Measurements from ENCODE around the gene LRBA. TPM values are rescaled to one million over a fixed set of nuclear protein-coding genes. Genes with fewer than 3 reads are reported as not detected.

LRBA gene
- total and polyA plus RNA-seq, 4 experiments from 2014 or later, result 17.1 to 64.5 (median 45.4) TPM

DNA sequence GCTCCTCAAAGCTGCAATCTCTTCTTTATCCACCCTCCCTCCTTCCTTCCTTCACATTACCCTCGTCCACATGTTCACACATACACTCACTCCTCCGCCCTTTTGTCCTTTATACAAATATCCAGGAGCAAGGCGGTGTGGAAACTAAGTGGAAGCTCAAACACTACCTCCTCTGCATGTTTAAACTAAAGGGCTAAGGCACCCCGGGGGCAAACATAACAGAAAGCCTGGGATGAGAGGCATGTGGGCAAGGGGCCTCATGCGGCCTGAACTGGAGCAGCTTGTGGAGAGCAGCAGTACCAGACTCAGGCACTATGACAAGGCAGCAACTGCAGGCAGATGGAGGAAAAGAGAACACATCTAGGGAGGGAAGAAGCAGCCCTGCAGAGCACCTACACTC is 423.7 kb downstream of the LRBA start:
- peak overlapping the region in 1 of 7 donors; percentile 20 for H3K27ac Mint-ChIP-seq
- intact Hi-C loops (cut with micrococcal nuclease), result no loop called here

GRCh38 chr4:150590631-150591030 is 424.5 kb downstream of the LRBA start:
- Mint-ChIP-seq H3K9me3 (no peaks in the 10 kb centered on the region), H3K4me3 (no peak overlapping the region), H3K27me3 (no peaks in the 10 kb centered on the region), H3K27ac (peak overlapping the region in 1 of 7 donors; percentile 70), H3K36me3 (peaks cover 36 to 38% of the 10 kb centered on the region in 2 donors), H3K4me1 (peaks cover 0 to 4% (median 0%) of the 10 kb centered on the region in 4 donors)
- Histone ChIP-seq H3K9me3 (ENCODE audit: control insufficient read depth in 1 of 2, low read length in 2 of 2) (no peaks in the 10 kb centered on the region), H3K27me3 (ENCODE audit: insufficient read depth, low read length) (no peaks in the 10 kb centered on the region), H3K4me3 (ENCODE audit: low read length in 2 of 2) (no peak overlapping the region), H3K27ac (ENCODE audit: low read depth, low read length) (no peak overlapping the region), H3K36me3 (ENCODE audit: insufficient read depth, low read length) (no peaks in the 10 kb centered on the region), H3K4me1 (ENCODE audit: insufficient read depth, low read length) (no peaks in the 10 kb centered on the region)
- POLR2A ChIA-PET (ENCODE audit: partially characterized antibody), result no interaction called here
- CTCF ChIA-PET (ENCODE audit: partially characterized antibody), result no interaction called here
- DNase-seq, result no peak
- intact Hi-C loops (cut with micrococcal nuclease), result no loop called here

More for the DNA sequence above, 423.7 kb downstream of the LRBA start:
- Histone ChIP-seq H3K4me3 (ENCODE audit: low read length in 2 of 2) (no peak overlapping the region), H3K4me1 (ENCODE audit: insufficient read depth, low read length) (no peaks in the 10 kb centered on the region), H3K9me3 (ENCODE audit: control insufficient read depth in 1 of 2, low read length in 2 of 2) (no peaks in the 10 kb centered on the region), H3K27ac (ENCODE audit: low read depth, low read length) (no peak overlapping the region), H3K36me3 (ENCODE audit: insufficient read depth, low read length) (no peaks in the 10 kb centered on the region), H3K27me3 (ENCODE audit: insufficient read depth, low read length) (no peaks in the 10 kb centered on the region)
- ChIA-PET CTCF (ENCODE audit: partially characterized antibody) (no interaction called here), POLR2A (ENCODE audit: partially characterized antibody) (no interaction called here)
- Mint-ChIP-seq H3K4me3 (no peak overlapping the region), H3K9me3 (no peaks in the 10 kb centered on the region), H3K4me1 (peaks cover 0 to 4% (median 0%) of the 10 kb centered on the region in 4 donors), H3K27me3 (no peaks in the 10 kb centered on the region), H3K36me3 (peaks cover 29 to 34% of the 10 kb centered on the region in 2 donors)
- DNase-seq, result no peak

- Histone ChIP-seq H3K4me3 (ENCODE audit: low read length in 2 of 2) (no peak overlapping the region), H3K4me1 (ENCODE audit: insufficient read depth, low read length) (no peaks in the 10 kb centered on the region), H3K27me3 (ENCODE audit: insufficient read depth, low read length) (no peaks in the 10 kb centered on the region), H3K36me3 (ENCODE audit: insufficient read depth, low read length) (no peaks in the 10 kb centered on the region), H3K27ac (ENCODE audit: low read depth, low read length) (no peak overlapping the region), H3K9me3 (ENCODE audit: control insufficient read depth in 1 of 2, low read length in 2 of 2) (no peaks in the 10 kb centered on the region)
- CTCF ChIA-PET (ENCODE audit: partially characterized antibody), result interaction anchor here (1.0 kb wide), 2 partner anchors 9 to 17 kb away, joined by 3 read pairs; no protein-coding TSS in a partner anchor
- H3K4me3 Mint-ChIP-seq, result no peak overlapping the region
- H3K9me3 Mint-ChIP-seq, result no peaks in the 10 kb centered on the region
- no peak for DNase-seq
- POLR2A ChIA-PET (ENCODE audit: partially characterized antibody), result no interaction called here
- H3K4me1 Mint-ChIP-seq, result peaks cover 0 to 4% (median 0%) of the 10 kb centered on the region in 4 donors
- H3K27ac Mint-ChIP-seq, result no peak overlapping the region
- H3K27me3 Mint-ChIP-seq, result no peaks in the 10 kb centered on the region
- intact Hi-C loops (cut with micrococcal nuclease), result no loop called here
- H3K36me3 Mint-ChIP-seq, result peaks cover 47 to 48% of the 10 kb centered on the region in 2 donors
These were observed 425.9 kb downstream of the LRBA start for GRCh38 chr4:150589157-150589556.

DNA sequence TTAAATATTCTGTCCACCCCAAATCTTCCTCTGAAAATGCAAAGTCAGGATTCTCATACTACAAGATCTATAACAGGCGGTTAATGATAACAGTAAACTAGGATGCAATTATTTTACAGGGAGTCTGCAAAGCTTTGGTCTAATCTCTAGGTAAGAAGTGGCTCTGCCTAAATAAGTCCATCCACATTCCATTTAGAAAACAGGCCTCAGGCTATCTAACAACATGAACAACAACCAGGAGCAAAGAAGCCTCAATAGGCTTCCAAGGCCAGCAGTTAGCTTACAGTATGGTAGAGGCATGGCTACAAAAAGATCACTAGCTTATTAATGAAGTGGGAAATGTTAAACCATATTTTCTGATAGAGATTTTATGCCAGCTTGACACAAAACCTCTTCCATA is 426.8 kb downstream of the LRBA start:
- ChIA-PET CTCF (ENCODE audit: partially characterized antibody) (interaction anchor here (0.6 to 1.0 kb wide), 3 partner anchors 10 to 279 kb away, joined by 3 read pairs; no protein-coding TSS in a partner anchor), POLR2A (ENCODE audit: partially characterized antibody) (no interaction called here)
- H3K9me3 ChIP-seq (ENCODE audit: control insufficient read depth in 1 of 2, low read length in 2 of 2), result no peaks in the 10 kb centered on the region
- no peaks in the 10 kb centered on the region for H3K27me3 ChIP-seq (ENCODE audit: insufficient read depth, low read length)
- Mint-ChIP-seq H3K9me3 (no peaks in the 10 kb centered on the region), H3K4me1 (peaks cover 0 to 4% (median 0%) of the 10 kb centered on the region in 4 donors), H3K4me3 (no peak overlapping the region), H3K27ac (peak overlapping the region in 2 of 7 donors; percentile 28 to 71), H3K27me3 (no peaks in the 10 kb centered on the region), H3K36me3 (peaks cover 56% of the 10 kb centered on the region in 2 donors)
- peaks cover 2% of the 10 kb centered on the region for H3K36me3 ChIP-seq (ENCODE audit: insufficient read depth, low read length)
- no peak overlapping the region for H3K4me3 ChIP-seq (ENCODE audit: low read length in 2 of 2)
- H3K27ac ChIP-seq (ENCODE audit: low read depth, low read length), result no peak overlapping the region
- intact Hi-C loops (cut with micrococcal nuclease), result no loop called here
- no peak for DNase-seq
- H3K4me1 ChIP-seq (ENCODE audit: insufficient read depth, low read length), result no peaks in the 10 kb centered on the region

GRCh38 chr4:150586162-150586810 is 428.8 kb downstream of the LRBA start:
- Mint-ChIP-seq H3K27me3 (no peaks in the 10 kb centered on the region), H3K36me3 (peaks cover 70 to 75% of the 10 kb centered on the region in 2 donors), H3K9me3 (no peaks in the 10 kb centered on the region), H3K4me3 (no peak overlapping the region), H3K27ac (peak overlapping the region in 3 of 7 donors; percentile 30 to 70 (median 42)), H3K4me1 (peaks cover 0 to 2% (median 0%) of the 10 kb centered on the region in 4 donors)
- no peak overlapping the region for H3K27ac ChIP-seq (ENCODE audit: low read depth, low read length)
- peaks cover 8% of the 10 kb centered on the region for H3K36me3 ChIP-seq (ENCODE audit: insufficient read depth, low read length)
- no peaks in the 10 kb centered on the region for H3K9me3 ChIP-seq (ENCODE audit: control insufficient read depth in 1 of 2, low read length in 2 of 2)
- DNase-seq, result no peak
- POLR2A ChIA-PET (ENCODE audit: partially characterized antibody), result no interaction called here
- intact Hi-C loops (cut with micrococcal nuclease), result no loop called here
- CTCF ChIA-PET (ENCODE audit: partially characterized antibody), result no interaction called here
- no peaks in the 10 kb centered on the region for H3K27me3 ChIP-seq (ENCODE audit: insufficient read depth, low read length)
- H3K4me1 ChIP-seq (ENCODE audit: insufficient read depth, low read length), result no peaks in the 10 kb centered on the region
- no peak overlapping the region for H3K4me3 ChIP-seq (ENCODE audit: low read length in 2 of 2)

- POLR2A ChIA-PET (ENCODE audit: partially characterized antibody), result no interaction called here
- peak overlapping the region in 4 of 7 donors; percentile 5 to 57 (median 38) for H3K27ac Mint-ChIP-seq
These were observed 429.5 kb downstream of the LRBA start for GRCh38 chr4:150585611-150586010.

DNA sequence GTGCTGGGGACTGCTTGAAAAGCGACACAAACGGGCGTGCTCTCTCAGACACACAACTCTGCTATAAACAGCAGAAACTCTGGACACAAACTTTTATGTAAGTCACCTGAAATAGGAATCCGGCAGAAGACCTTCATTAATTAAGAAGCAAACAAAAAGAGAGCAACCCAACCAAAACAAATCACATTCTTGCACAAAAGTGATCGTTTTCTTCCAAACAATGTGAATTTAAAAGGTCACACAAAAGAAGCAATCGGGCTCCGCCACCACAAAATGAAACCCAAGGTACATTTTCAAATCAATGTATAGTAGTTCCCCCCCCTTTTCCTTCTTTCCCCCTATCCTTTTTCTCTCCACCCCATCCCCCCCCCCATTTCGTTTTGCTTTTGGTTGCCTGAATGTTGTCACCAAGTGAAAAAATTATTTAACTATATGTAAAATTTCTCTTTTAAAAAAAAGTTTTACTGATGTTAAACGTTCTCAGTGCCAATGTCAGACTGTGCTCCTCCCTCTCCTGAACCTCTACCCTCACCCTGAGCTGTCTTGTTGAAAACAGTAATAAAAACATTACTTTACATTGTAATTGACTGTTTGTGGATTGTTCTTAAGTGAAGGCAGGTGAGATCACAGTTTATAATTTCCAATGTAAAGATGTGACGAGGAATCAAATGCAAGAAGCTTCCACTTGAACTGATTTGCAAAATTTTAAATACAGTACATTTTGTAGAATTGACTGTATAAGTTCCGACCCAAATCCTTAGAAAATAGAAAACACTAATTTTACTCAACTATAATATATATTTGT is 430.8 kb downstream of the LRBA start:
- Mint-ChIP-seq H3K36me3 (peaks cover 65 to 80% of the 10 kb centered on the region in 2 donors), H3K9me3 (peaks cover 0 to 7% (median 0%) of the 10 kb centered on the region in 8 donors), H3K4me1 (peaks cover 0 to 2% (median 1%) of the 10 kb centered on the region in 4 donors), H3K4me3 (no peak overlapping the region), H3K27me3 (no peaks in the 10 kb centered on the region), H3K27ac (no peak overlapping the region)
- Histone ChIP-seq H3K36me3 (ENCODE audit: insufficient read depth, low read length) (peaks cover 8% of the 10 kb centered on the region), H3K27me3 (ENCODE audit: insufficient read depth, low read length) (no peaks in the 10 kb centered on the region), H3K9me3 (ENCODE audit: control insufficient read depth in 1 of 2, low read length in 2 of 2) (no peaks in the 10 kb centered on the region), H3K27ac (ENCODE audit: low read depth, low read length) (no peak overlapping the region), H3K4me3 (ENCODE audit: low read length in 2 of 2) (no peak overlapping the region), H3K4me1 (ENCODE audit: insufficient read depth, low read length) (no peaks in the 10 kb centered on the region)
- ChIA-PET POLR2A (ENCODE audit: partially characterized antibody) (no interaction called here), CTCF (ENCODE audit: partially characterized antibody) (no interaction called here)
- no peak for DNase-seq
- intact Hi-C loops (cut with micrococcal nuclease), result no loop called here

More at GRCh38 chr4:150585611-150586010, 429.5 kb downstream of the LRBA start:
- intact Hi-C loops (cut with micrococcal nuclease), result no loop called here
- no peak for DNase-seq
- Histone ChIP-seq H3K9me3 (ENCODE audit: control insufficient read depth in 1 of 2, low read length in 2 of 2) (no peaks in the 10 kb centered on the region), H3K27ac (ENCODE audit: low read depth, low read length) (no peak overlapping the region), H3K27me3 (ENCODE audit: insufficient read depth, low read length) (no peaks in the 10 kb centered on the region), H3K4me1 (ENCODE audit: insufficient read depth, low read length) (no peaks in the 10 kb centered on the region), H3K36me3 (ENCODE audit: insufficient read depth, low read length) (peaks cover 8% of the 10 kb centered on the region), H3K4me3 (ENCODE audit: low read length in 2 of 2) (no peak overlapping the region)
- CTCF ChIA-PET (ENCODE audit: partially characterized antibody), result no interaction called here
- H3K9me3 Mint-ChIP-seq, result peaks cover 0 to 1% (median 0%) of the 10 kb centered on the region in 8 donors
- no peak overlapping the region for H3K4me3 Mint-ChIP-seq
- peaks cover 0 to 2% (median 0%) of the 10 kb centered on the region in 4 donors for H3K4me1 Mint-ChIP-seq
- no peaks in the 10 kb centered on the region for H3K27me3 Mint-ChIP-seq
- peaks cover 67 to 77% of the 10 kb centered on the region in 2 donors for H3K36me3 Mint-ChIP-seq
